K562 (cell line): Measurements from ENCODE around the gene DNASE1L2. TPM values are rescaled to one million over a fixed set of nuclear protein-coding genes. Genes with fewer than 3 reads are reported as not detected.

ENCODE experiments used
- CBFA2T2 ChIP-seq: fragments of 450-650 bp; conservative IDR thresholded peaks from 2 replicates; pipeline ENCODE4 v1.6.1; 2017; ENCODE audit warnings: mild to moderate bottlenecking
- CHD4 ChIP-seq: fragments of 200-600 bp; sonication (generic); IDR thresholded peaks from 3 replicates; pipeline ENCODE4 v1.6.1; 2012; ENCODE audit warnings: low read depth, mild to moderate bottlenecking, mixed read lengths, low read length, inconsistent platforms; ENCODE audit not compliant: insufficient read depth, insufficient replicate concordance, poor library complexity, severe bottlenecking
- CREM ChIP-seq: IDR thresholded peaks from 2 replicates; pipeline ENCODE4 v1.6.1; 2014; ENCODE audit warnings: antibody characterized with exemption, low read depth
- CXXC5 ChIP-seq: fragments of 250-450 bp; sonication (Bioruptor Pico); IDR thresholded peaks from 2 replicates; pipeline ENCODE4 v1.8.0; 2022; ENCODE audit warnings: inconsistent platforms, mild to moderate bottlenecking, moderate library complexity
- DACH1 ChIP-seq: fragments of 450-650 bp; IDR thresholded peaks from 2 replicates; pipeline ENCODE4 v1.6.1; 2018; ENCODE audit not compliant: partially characterized antibody
- GABPB2 ChIP-seq: fragments of 250-450 bp; sonication (Bioruptor Pico); conservative IDR thresholded peaks from 2 replicates; pipeline ENCODE4 v1.5.1; 2021; ENCODE audit warnings: mild to moderate bottlenecking
- HNRNPLL ChIP-seq: fragments of 200-400 bp; formaldehyde crosslinking; IDR thresholded peaks from 2 replicates; pipeline ENCODE4 v1.6.1; 2017; ENCODE audit warnings: low read length, low read depth, mild to moderate bottlenecking; ENCODE audit not compliant: poor library complexity, severe bottlenecking
- HSF4 ChIP-seq: fragments of 250-450 bp; sonication (Bioruptor Pico); IDR thresholded peaks from 2 replicates; pipeline ENCODE4 v2.1.2; 2022; ENCODE audit warnings: mild to moderate bottlenecking, moderate library complexity, borderline replicate concordance
- KHSRP ChIP-seq: fragments of 450-650 bp; IDR thresholded peaks from 2 replicates; pipeline ENCODE4 v1.6.1; 2017
- LARP7 ChIP-seq: fragments of 450-650 bp; IDR thresholded peaks from 2 replicates; pipeline ENCODE4 v1.6.1; 2016
- MAZ ChIP-seq, 2 experiments: fragments of 450-650 bp in 1 of 2; sonication (generic) in 1 of 2; formaldehyde crosslinking; IDR thresholded peaks in 1 of 2; conservative IDR thresholded peaks in 1 of 2; 2 replicates each; pipeline versions ENCODE4 v1.4.0 to v1.5.0; 2020; ENCODE audit warnings: mild to moderate bottlenecking in 1 of 2, missing genetic modification reagents in 1 of 2
- RBM14 ChIP-seq: fragments of 200-400 bp; formaldehyde crosslinking; IDR thresholded peaks from 2 replicates; pipeline ENCODE4 v1.6.1; 2018; ENCODE audit warnings: low read depth, mild to moderate bottlenecking, low read length, moderate library complexity, borderline replicate concordance; ENCODE audit not compliant: insufficient read depth
- ZFP36 ChIP-seq: fragments of 150-350 bp; IDR thresholded peaks from 2 replicates; pipeline ENCODE4 v1.6.1; 2018; ENCODE audit warnings: low read length, low read depth; ENCODE audit not compliant: partially characterized antibody
- ZNF134 ChIP-seq: fragments of 250-450 bp; sonication (Bioruptor Pico); conservative IDR thresholded peaks from 2 replicates; pipeline ENCODE4 v1.4.0; 2020
- ZNF146 ChIP-seq: IDR thresholded peaks from one replicate; pipeline ENCODE4 v1.6.1; 2018; ENCODE audit warnings: missing compliant biosample characterization; ENCODE audit not compliant: unreplicated experiment
- ZNF57 ChIP-seq: fragments of 450-650 bp; formaldehyde crosslinking; IDR thresholded peaks from 2 replicates; pipeline ENCODE4 v1.4.0; 2020; ENCODE audit warnings: mild to moderate bottlenecking, moderate library complexity
- polyA plus RNA-seq, 8 experiments: library from polyadenylated mRNA; depleted of rRNA in 4 of 8; stranded (reverse) in 5 of 8; unstranded in 3 of 8; fragments of >200 nt; fragmentation: Nextera tagmentation in 2 of 8; fragmentation: Illumina TruSeq in 1 of 8; extraction: Ambion mirVana in 2 of 8; extraction: Trizol in 1 of 8; gene quantifications; 2 replicates each; pipeline versions ENCODE4 v1.2.1 to v1.2.3, GENCODE V29; 2011 to 2014; ENCODE audit warnings: inconsistent platforms in 1 of 8, missing spikeins in 1 of 8
- total RNA-seq, 7 experiments: library from RNA; depleted of rRNA in 6 of 7; stranded (reverse); fragments of >200 nt in 6 of 7; fragmentation: Illumina TruSeq in 2 of 7; extraction: Trizol in 2 of 7; gene quantifications; 2 replicates each; pipeline versions ENCODE4 v1.2.1 to v1.2.3, GENCODE V29; 2011 to 2021; ENCODE audit warnings: low replicate concordance in 1 of 7
- TF ChIP-seq, protein P1 (sequence below): fragments of 150-350 bp; conservative IDR thresholded peaks from 2 replicates; pipeline ENCODE4 v1.6.1; 2014; ENCODE audit warnings: low read length
- TF ChIP-seq, protein P2 (sequence below): IDR thresholded peaks from 3 replicates; pipeline ENCODE4 v1.6.1; 2011; ENCODE audit warnings: borderline replicate concordance, mild to moderate bottlenecking; ENCODE audit not compliant: insufficient read length, insufficient read depth
- TF ChIP-seq, protein P3 (sequence below): IDR thresholded peaks from 2 replicates; pipeline ENCODE4 v1.6.1; 2011; ENCODE audit not compliant: insufficient read length; ENCODE audit errors: extremely low read depth
- TF ChIP-seq, protein P4 (sequence below): fragments of 250-450 bp; sonication (Bioruptor Pico); IDR thresholded peaks from 2 replicates; pipeline ENCODE4 v1.4.0; 2020; ENCODE audit warnings: borderline replicate concordance
- TF ChIP-seq, protein P5 (sequence below): fragments of 450-650 bp; IDR thresholded peaks from 2 replicates; pipeline ENCODE4 v1.6.1; 2016; ENCODE audit warnings: missing biosample characterization, missing genetic modification characterization

DNASE1L2 gene
- total and polyA plus RNA-seq, 9 of the 15 experiments (the other 6 are each of a cell fraction or from before 2014, with no cell fraction given) = 0.08 to 2.7 (median 1.7) TPM; not detected in 1

DNA sequence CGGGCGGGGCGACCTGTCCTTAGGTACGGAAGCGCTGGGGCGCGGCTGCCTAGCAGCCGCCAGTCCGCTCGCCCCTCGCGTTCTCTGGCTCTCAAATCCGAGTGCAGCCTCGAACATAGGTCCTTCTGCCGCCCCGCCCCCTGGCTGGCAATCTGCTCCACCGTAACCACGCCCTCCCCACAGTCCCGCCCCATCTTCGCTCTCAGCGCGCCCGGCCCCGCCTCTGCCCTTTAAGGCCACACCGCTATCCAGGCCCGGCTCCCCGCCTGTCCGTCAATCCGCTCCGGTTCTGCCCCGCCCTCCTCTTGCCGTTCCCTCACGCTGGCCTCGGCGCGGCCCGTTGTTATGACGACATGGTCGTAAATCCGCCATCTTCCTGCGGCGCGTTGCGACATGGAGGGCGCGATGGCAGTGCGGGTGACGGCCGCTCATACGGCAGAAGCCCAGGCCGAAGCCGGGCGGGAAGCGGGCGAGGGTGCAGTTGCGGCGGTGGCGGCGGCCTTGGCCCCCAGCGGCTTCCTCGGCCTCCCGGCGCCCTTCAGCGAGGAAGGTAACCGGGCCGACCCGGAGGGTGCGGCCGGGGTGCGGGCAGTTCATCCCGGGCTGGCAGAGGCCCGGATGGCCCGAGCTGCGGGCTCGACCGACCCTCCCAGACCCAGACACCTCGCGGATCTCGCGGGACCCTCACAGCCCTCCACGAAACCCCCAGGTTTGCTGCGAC lies 12.9 kb upstream of the DNASE1L2 start, which contains the start of gene E4F1 (continued):
- TF ChIP-seq, protein P1, sequence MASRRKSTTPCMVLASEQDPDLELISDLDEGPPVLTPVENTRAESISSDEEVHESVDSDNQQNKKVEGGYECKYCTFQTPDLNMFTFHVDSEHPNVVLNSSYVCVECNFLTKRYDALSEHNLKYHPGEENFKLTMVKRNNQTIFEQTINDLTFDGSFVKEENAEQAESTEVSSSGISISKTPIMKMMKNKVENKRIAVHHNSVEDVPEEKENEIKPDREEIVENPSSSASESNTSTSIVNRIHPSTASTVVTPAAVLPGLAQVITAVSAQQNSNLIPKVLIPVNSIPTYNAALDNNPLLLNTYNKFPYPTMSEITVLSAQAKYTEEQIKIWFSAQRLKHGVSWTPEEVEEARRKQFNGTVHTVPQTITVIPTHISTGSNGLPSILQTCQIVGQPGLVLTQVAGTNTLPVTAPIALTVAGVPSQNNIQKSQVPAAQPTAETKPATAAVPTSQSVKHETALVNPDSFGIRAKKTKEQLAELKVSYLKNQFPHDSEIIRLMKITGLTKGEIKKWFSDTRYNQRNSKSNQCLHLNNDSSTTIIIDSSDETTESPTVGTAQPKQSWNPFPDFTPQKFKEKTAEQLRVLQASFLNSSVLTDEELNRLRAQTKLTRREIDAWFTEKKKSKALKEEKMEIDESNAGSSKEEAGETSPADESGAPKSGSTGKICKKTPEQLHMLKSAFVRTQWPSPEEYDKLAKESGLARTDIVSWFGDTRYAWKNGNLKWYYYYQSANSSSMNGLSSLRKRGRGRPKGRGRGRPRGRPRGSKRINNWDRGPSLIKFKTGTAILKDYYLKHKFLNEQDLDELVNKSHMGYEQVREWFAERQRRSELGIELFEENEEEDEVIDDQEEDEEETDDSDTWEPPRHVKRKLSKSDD = 0 out of 2 replicates have a peak, but pooled peaks have one; percentile 66
- no peak for TF ChIP-seq CHD4
- TF ChIP-seq, protein P2, sequence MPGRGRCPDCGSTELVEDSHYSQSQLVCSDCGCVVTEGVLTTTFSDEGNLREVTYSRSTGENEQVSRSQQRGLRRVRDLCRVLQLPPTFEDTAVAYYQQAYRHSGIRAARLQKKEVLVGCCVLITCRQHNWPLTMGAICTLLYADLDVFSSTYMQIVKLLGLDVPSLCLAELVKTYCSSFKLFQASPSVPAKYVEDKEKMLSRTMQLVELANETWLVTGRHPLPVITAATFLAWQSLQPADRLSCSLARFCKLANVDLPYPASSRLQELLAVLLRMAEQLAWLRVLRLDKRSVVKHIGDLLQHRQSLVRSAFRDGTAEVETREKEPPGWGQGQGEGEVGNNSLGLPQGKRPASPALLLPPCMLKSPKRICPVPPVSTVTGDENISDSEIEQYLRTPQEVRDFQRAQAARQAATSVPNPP = no peak
- TF ChIP-seq CREM = peak; percentile 99
- TF ChIP-seq LARP7 = no peak
- TF ChIP-seq ZFP36 = no peak
- no peak for TF ChIP-seq RBM14
- TF ChIP-seq, protein P3, sequence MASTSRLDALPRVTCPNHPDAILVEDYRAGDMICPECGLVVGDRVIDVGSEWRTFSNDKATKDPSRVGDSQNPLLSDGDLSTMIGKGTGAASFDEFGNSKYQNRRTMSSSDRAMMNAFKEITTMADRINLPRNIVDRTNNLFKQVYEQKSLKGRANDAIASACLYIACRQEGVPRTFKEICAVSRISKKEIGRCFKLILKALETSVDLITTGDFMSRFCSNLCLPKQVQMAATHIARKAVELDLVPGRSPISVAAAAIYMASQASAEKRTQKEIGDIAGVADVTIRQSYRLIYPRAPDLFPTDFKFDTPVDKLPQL = no peak
- no peak for TF ChIP-seq ZNF134 (CRISPR knock-in tag)
- TF ChIP-seq HSF4 (CRISPR knock-in tag) = no peak
- no peak for TF ChIP-seq GABPB2
- peak; percentile 89 for TF ChIP-seq CXXC5 (CRISPR knock-in tag)
- no peak for TF ChIP-seq DACH1
- TF ChIP-seq CBFA2T2 = no peak
- no peak for TF ChIP-seq ZNF57
- TF ChIP-seq MAZ (CRISPR knock-in tag; conservative IDR thresholded peaks at IDR 0.05 in 1 of 2, IDR thresholded peaks at IDR 0.05 in 1 of 2) = peak; percentile 62 to 90
- TF ChIP-seq ZNF146 (CRISPR knock-in tag) = no peak
- TF ChIP-seq, protein P4, sequence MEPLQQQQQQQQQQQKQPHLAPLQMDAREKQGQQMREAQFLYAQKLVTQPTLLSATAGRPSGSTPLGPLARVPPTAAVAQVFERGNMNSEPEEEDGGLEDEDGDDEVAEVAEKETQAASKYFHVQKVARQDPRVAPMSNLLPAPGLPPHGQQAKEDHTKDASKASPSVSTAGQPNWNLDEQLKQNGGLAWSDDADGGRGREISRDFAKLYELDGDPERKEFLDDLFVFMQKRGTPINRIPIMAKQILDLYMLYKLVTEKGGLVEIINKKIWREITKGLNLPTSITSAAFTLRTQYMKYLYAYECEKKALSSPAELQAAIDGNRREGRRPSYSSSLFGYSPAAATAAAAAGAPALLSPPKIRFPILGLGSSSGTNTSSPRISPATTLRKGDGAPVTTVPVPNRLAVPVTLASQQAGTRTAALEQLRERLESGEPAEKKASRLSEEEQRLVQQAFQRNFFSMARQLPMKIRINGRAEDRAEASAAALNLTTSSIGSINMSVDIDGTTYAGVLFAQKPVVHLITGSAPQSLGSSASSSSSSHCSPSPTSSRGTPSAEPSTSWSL = no peak
- no peak for TF ChIP-seq KHSRP
- TF ChIP-seq, protein P5, sequence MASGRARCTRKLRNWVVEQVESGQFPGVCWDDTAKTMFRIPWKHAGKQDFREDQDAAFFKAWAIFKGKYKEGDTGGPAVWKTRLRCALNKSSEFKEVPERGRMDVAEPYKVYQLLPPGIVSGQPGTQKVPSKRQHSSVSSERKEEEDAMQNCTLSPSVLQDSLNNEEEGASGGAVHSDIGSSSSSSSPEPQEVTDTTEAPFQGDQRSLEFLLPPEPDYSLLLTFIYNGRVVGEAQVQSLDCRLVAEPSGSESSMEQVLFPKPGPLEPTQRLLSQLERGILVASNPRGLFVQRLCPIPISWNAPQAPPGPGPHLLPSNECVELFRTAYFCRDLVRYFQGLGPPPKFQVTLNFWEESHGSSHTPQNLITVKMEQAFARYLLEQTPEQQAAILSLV = no peak
- TF ChIP-seq HNRNPLL = peak; percentile 68
